ENCODE measurements around the gene TEX22. TPM values are rescaled to one million over a fixed set of nuclear protein-coding genes. Genes with fewer than 3 reads are reported as not detected.

Gene TEX22
- total and polyA plus RNA-seq, 2 donors from 2014 or later, result 1.5 to 3.3 TPM

- Histone ChIP-seq H3K27ac (ENCODE audit: low read depth in 2 of 2, low read length in 2 of 2) (no peak overlapping the region), H3K36me3 (ENCODE audit: control insufficient read depth in 2 of 3, insufficient read depth in 3 of 3, low read length in 3 of 3) (peaks cover 0 to 8% (median 6%) of the 10 kb centered on the region in 3 donors), H3K9ac (ENCODE audit: low read length in 3 of 3) (no peak overlapping the region), H3K9me3 (ENCODE audit: control insufficient read depth in 2 of 3, insufficient read depth in 1 of 3, low read length in 3 of 3) (no peaks in the 10 kb centered on the region), H3K4me3 (ENCODE audit: low read length in 3 of 3) (no peak overlapping the region), H3K27me3 (ENCODE audit: control insufficient read depth, insufficient read depth, low read length) (no peaks in the 10 kb centered on the region), H3K4me1 (ENCODE audit: control insufficient read depth in 2 of 3, insufficient read depth in 2 of 3, low read depth in 1 of 3, low read length in 3 of 3) (no peaks in the 10 kb centered on the region)
- no peak for FAIRE-seq
- intact Hi-C loops (cut with DNase I), result no loop called here
- peak in 1 of 5 donors; percentile 28 for DNase-seq
- TF ChIP-seq, protein P1, sequence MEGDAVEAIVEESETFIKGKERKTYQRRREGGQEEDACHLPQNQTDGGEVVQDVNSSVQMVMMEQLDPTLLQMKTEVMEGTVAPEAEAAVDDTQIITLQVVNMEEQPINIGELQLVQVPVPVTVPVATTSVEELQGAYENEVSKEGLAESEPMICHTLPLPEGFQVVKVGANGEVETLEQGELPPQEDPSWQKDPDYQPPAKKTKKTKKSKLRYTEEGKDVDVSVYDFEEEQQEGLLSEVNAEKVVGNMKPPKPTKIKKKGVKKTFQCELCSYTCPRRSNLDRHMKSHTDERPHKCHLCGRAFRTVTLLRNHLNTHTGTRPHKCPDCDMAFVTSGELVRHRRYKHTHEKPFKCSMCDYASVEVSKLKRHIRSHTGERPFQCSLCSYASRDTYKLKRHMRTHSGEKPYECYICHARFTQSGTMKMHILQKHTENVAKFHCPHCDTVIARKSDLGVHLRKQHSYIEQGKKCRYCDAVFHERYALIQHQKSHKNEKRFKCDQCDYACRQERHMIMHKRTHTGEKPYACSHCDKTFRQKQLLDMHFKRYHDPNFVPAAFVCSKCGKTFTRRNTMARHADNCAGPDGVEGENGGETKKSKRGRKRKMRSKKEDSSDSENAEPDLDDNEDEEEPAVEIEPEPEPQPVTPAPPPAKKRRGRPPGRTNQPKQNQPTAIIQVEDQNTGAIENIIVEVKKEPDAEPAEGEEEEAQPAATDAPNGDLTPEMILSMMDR (IDR thresholded peaks at IDR 0.05; ENCODE audit: borderline replicate concordance, extremely low read depth, insufficient read depth), result no peak
Measured at GRCh38 chr14:105455086-105455640, 56.8 kb downstream of the TEX22 start.

DNA sequence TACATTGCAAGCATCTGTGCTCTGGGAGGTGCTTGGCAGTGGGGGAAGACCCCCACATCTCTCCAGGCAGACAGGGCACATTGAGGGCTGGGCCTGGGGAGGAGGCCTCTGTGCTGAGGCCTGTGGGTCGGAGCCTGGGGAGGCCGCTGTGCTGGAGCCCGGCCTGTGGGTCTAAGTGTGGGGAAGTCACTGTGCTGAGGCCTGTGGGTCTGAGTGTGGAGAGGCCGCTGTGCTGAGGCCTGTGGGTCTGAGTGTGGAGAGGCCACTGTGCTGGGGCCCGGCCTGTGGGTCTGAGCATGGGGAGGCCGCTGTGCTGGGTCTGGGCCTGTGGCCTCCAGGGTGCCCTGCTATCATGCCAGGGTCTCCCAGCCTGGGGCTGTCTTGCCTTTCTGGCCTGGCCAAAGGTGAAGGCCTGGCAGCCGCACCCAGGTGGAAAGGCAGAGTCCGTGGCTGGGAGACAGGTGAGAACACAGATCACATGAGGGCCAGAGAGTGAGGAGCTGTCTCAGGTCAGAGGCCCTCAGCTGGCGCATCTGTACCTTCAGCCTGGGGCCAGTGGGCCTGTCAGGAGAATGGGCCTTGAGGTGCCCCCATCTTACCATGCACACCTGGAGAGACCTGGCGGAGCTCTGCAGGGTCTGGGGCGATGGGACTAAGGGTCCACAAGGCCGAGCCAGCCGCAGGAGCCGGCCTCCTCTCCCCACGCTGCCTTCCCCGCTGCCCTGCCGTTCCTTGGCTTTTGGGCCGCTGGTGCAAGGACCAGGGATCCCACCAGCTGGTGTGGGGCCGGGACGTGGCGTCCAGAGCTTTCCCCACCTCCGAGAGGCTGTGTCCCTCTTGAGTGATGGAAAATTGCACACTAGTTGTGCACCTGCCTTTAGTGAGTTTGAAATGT lies 57.7 kb downstream of the TEX22 start:
- no peak for FAIRE-seq

GRCh38 chr14:105456736-105457617 lies 58.6 kb downstream of the TEX22 start:
- intact Hi-C loops (cut with DNase I), result no loop called here
- Histone ChIP-seq H3K27me3 (ENCODE audit: control insufficient read depth, insufficient read depth, low read length) (no peaks in the 10 kb centered on the region), H3K27ac (ENCODE audit: low read depth in 2 of 2, low read length in 2 of 2) (no peak overlapping the region)

More for the DNA sequence above, 57.7 kb downstream of the TEX22 start:
- DNase-seq, result no peak
- Histone ChIP-seq H3K9ac (ENCODE audit: low read length in 3 of 3) (no peak overlapping the region), H3K4me3 (ENCODE audit: low read length in 3 of 3) (no peak overlapping the region), H3K27ac (ENCODE audit: low read depth in 2 of 2, low read length in 2 of 2) (no peak overlapping the region), H3K27me3 (ENCODE audit: control insufficient read depth, insufficient read depth, low read length) (no peaks in the 10 kb centered on the region), H3K9me3 (ENCODE audit: control insufficient read depth in 2 of 3, insufficient read depth in 1 of 3, low read length in 3 of 3) (no peaks in the 10 kb centered on the region), H3K36me3 (ENCODE audit: control insufficient read depth in 2 of 3, insufficient read depth in 3 of 3, low read length in 3 of 3) (peaks cover 0 to 8% (median 8%) of the 10 kb centered on the region in 3 donors), H3K4me1 (ENCODE audit: control insufficient read depth in 2 of 3, insufficient read depth in 2 of 3, low read depth in 1 of 3, low read length in 3 of 3) (no peaks in the 10 kb centered on the region)
- intact Hi-C loops (cut with DNase I), result no loop called here
- TF ChIP-seq, protein P1 (IDR thresholded peaks at IDR 0.05; ENCODE audit: borderline replicate concordance, extremely low read depth, insufficient read depth), result no peak

More at GRCh38 chr14:105456736-105457617, 58.6 kb downstream of the TEX22 start:
- DNase-seq, result no peak
- Histone ChIP-seq H3K9ac (ENCODE audit: low read length in 3 of 3) (no peak overlapping the region), H3K9me3 (ENCODE audit: control insufficient read depth in 2 of 3, insufficient read depth in 1 of 3, low read length in 3 of 3) (no peaks in the 10 kb centered on the region), H3K4me3 (ENCODE audit: low read length in 3 of 3) (no peak overlapping the region), H3K4me1 (ENCODE audit: control insufficient read depth in 2 of 3, insufficient read depth in 2 of 3, low read depth in 1 of 3, low read length in 3 of 3) (no peaks in the 10 kb centered on the region), H3K36me3 (ENCODE audit: control insufficient read depth in 2 of 3, insufficient read depth in 3 of 3, low read length in 3 of 3) (peaks cover 0 to 7% (median 6%) of the 10 kb centered on the region in 3 donors)
- no peak for FAIRE-seq
- TF ChIP-seq, protein P1 (IDR thresholded peaks at IDR 0.05; ENCODE audit: borderline replicate concordance, extremely low read depth, insufficient read depth), result no peak
